HG02970 (cell line): ENCODE measurements around the gene RPTOR.

Source experiments
- ATAC-seq: cut with Tn5 transposase; IDR thresholded peaks from one replicate; pipeline ENCODE4 v1.9.1; 2021; ENCODE audit warnings: mild to moderate bottlenecking, moderate library complexity, moderate number of reproducible peaks; ENCODE audit not compliant: unreplicated experiment, low FRiP score

RPTOR gene

DNA sequence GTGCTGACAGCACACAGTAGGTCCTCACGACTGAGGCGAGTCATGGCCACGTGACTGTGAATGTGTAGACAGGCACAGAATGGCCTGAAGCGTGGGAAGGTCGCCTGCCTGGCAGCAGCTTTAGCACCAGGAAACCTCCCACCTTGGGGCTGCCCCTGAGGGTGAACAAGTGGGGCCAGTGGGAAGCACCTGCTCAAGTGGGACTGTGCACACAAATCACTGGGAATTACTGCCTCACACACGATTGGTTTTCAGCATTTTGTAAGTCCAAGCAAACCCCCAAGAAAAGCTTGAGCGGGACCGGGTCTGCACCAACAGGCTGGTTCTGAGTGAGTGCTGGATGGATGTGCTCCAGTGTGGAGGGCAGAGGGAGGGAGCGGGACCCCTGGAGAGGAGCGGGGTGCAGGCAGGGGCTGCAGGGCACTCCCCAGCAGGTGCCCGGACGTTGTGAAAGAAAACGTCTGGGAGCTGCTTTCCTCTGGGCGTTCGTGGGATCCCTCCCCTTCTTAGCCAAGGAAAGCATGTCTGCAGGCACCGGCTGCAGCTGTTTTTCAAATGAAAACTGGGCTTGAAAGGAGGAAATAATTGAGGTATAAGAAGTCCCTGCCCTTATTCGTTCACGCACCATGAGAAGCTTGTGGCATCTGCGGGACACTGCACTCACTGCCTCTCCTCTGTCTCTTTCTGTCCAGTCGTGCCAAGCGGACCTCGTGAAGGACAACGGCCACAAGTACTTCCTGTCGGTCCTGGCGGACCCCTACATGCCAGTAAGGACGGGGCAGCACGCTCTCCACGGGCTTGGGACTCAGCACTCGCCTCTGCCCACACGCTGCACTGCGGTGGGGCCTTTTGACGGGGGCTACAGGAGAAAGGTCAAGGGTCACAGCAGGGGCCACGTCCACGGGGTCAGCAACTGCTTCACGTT is 335.3 kb downstream of the RPTOR start:
- ATAC-seq, result no peak

- no peak for ATAC-seq
Measured at GRCh38 chr17:80880648-80880985, 336.0 kb downstream of the RPTOR start.

- ATAC-seq, result no peak
Measured at GRCh38 chr17:80881306-80881705, 336.7 kb downstream of the RPTOR start.

- ATAC-seq, result no peak
Measured at GRCh38 chr17:80882323-80882722, 337.7 kb downstream of the RPTOR start.

DNA sequence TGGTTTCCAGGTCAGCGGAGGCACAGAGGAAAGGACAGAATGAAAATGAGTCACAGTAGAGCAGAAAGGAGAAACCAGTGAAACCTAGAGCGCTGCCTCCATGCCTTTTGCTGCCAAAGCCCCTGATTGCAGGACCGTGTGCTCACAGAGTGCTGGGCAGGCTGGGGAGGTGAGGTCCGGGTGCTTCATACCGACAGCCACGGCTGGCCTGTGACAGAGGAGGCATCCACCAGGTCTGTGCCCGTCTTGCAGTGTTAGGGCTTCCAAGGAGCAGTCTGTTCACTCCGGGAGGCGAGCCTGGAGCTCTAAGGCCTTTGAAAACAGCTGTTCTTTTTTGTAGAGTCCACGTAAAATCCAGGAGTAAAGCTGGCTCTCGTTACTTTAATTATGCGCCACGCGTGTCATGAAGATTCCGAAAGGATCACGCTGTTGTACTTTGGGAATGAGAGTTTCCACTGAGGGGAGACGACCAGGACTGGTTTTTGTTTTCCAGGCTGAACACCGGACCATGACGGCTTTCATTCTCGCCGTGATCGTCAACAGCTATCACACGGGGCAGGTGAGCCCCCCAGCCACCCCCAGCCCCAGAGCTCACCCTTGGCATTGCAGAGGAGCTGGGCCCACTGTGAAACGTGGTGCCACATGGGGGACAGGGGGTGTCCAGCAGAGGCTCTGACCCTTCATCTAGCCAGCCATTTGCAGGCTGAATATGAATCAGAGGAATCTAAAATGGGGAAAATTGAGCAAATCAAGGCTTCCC is 338.5 kb downstream of the RPTOR start:
- no peak for ATAC-seq

GRCh38 chr17:80883831-80884735 is 339.4 kb downstream of the RPTOR start:
- no peak for ATAC-seq

DNA sequence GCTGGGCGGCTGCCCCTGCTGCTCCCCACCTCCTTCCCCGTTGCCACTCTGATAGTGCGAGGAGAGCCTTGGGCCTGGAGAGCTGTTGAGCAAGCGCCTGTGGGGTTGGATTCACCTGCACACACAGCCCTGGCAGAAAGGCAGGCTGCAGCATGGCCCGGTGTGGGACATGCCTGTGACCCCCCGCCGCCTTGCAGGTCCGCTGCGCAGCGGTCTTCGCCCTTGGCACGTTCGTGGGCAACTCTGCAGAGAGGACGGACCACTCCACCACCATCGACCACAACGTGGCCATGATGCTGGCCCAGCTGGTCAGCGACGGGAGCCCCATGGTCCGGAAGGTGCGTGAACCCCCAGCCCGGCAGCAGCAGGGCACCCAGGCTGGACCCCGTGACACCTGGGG is 340.2 kb downstream of the RPTOR start:
- ATAC-seq, result no peak

DNA sequence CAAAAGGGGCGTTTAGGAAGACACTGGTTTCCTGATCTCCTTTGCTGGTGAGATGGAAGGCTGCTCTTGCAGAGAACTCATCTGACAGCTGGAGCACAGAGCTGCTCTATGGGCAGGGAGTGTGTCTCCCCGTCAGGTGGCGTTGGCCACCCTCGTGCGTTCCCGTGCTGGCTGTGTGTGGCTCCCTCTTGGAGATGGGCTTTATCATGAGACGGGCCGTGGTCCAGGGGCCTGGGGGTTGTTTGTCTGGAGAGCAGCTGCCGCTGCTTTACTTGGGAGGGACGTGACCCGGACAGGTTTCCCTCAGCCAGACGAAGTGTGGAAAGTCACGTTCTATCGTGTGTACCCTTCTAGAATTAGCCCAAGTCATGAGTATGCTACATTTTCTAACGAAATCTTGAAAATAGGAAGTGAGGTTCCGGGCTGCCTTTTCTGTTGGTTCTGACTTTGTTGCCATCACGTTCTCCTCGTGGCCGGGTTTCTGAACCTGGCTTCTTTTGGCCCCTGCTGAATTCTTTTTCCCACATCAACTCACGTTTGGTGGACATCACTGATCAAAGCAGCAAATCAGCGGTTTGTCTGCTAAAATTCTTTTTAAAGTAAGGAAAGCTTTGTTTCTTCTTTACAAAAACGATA is 341.4 kb downstream of the RPTOR start:
- ATAC-seq, result no peak

- no peak for ATAC-seq
Measured at GRCh38 chr17:80886641-80887573, 342.3 kb downstream of the RPTOR start.

DNA sequence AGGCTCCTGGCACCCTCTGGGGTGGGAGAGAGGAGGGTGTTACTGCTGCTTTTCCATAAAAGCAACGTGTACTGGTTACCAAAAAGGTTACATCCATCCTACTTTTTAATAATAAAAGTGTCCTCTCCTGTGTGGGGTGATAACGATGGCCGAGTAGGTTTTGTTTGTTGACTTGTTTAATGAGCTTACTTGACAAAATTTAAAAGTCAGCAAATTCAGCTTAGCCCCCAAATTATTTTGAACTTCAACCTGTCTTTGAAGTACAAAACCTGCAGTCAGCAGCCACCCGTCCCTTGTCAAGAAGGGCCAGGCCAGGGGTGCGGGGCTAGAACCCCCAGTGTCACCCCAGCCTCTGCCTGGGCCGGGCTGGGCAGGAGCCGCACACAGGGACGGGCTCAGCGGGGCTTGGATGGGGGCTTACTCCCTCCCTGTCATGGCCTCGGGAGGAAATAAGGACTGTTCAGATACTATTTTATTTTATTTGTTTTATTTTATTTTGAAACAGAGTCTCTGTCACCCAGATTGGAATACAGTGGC is 343.1 kb downstream of the RPTOR start:
- ATAC-seq, result no peak

- ATAC-seq, result no peak
Measured at GRCh38 chr17:80888276-80889160, 343.9 kb downstream of the RPTOR start.

- ATAC-seq, result no peak
Measured at GRCh38 chr17:80889231-80890195, 344.9 kb downstream of the RPTOR start.

DNA sequence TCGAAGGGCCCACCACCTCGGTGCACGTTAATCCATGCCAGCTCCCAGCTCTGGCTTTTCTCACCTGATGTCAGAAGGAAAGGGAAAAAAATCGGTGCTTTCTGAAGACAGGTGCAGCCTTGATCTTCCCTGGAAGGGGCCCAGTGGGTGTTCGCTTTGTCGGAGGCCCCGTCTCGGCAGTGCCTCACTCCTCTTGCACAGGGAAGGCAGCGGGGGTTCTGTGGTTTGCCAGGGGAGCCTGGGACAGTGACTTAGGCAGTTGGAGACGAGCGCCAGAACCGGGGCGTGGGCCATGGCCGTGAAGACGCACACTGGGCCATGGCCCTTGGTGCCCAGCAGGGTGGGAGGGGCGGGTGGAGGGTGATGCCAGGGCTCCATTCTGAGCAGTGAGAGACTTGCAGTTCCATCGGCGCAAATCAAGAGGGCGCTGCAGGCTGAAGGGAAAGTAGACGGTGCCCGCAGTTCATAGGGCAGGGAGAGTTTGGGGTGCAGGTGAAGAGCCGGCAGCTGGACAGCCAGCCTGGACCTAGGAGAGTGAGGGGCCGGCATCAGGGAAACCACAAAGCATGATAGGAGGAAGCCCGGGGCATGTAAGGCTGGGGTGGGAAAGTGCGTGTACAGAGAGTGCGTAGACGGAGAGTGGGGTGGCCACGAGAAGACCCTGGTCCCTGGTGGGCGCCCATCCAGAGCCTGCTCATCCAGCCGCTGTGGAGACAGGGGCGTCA is 345.7 kb downstream of the RPTOR start:
- no peak for ATAC-seq

DNA sequence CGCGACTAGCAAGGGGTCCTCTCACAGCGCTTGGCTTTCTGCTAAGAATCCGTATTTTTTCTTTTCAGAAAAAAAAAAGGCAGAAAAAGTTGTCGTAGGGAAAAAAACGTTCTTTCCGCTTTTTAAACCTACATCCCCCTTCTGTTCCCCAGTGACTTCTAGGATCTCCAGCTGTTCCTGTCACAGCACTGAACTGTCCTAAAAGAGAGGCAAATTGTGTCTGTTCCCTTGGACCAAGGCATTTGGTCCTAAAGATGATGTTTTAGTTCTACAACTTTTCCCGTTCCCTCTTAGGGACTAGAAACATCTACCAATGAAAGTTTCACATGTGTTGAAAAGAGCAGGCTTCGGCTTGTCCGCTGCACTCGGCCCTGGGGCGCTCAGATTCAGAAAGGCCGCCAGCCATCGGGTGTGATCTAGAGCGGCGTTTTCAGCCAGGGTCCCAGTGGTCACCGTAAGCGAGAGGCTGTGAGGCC is 346.3 kb downstream of the RPTOR start:
- no peak for ATAC-seq

DNA sequence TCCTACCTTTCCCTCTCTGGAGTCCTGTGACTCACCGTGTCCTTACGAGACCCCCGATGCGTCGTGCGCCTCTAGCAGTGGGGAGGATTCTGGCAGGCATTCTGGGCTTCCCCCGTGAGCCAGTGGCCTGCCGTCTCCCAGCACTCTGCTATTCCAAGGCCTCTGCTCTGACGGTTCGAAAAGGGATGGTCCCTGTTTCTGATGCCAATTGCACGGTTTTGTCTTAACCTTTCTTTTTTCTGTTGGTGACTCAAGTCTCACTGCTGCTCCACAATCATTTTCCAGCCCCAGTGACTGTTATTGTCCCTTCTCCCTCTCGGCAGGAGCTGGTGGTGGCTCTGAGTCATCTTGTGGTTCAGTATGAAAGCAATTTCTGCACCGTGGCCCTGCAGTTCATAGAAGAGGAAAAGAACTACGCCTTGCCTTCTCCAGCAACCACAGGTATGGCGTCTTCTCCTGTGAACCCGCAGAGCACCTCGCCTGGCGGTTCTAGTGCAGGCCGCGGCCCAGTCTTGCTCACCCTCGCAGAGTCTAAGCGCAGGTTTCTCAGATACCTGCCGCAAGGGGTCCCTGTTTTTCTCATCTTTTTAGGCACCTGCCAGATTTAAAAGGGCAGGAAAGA is 346.9 kb downstream of the RPTOR start:
- no peak for ATAC-seq
